Measurements from ENCODE around the gene OR51B2. TPM values are rescaled to one million over a fixed set of nuclear protein-coding genes. Genes with fewer than 3 reads are reported as not detected.
A peak's percentile ranks its signal among the peaks of the same experiment; 100 is the strongest.

OR51B2 gene
- total RNA-seq, 2 donors from 2014 or later = not detected

DNA sequence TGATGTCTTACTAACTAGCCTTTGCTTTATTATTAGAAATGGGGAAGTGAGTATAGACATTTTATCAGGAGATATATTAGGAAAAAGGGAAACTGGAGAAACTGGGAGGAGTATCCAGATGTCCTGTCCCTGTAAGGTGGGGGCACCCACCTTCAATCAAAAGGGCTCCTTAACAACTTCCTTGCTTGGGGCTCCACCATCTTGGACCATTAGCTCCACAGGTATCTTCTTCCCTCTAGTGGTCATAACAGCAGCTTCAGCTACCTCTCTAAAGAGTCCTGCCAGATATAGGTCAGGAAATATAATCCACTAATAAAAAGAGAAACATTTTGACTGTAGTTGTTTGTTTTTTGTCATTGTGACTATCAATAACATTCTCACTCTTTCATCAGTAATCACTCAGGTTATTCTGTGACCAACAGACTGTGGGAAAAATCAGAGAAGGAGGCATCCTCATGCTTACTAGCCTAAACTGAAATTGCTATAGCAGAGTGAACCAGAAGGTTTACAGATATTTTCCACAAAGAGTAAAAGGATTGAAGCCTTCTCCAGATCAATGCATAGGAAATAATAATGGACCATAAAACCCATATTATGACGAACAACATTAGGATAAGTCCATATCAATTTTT, 32.8 kb downstream of the OR51B2 start:
- Mint-ChIP-seq H3K9me3 (no peaks in the 10 kb centered on the region), H3K36me3 (no peaks in the 10 kb centered on the region), H3K27ac (no peak overlapping the region)
- no peak for DNase-seq (ENCODE audit: low spot score in 2 of 2)
- peak in 1 of 2 donors; percentile 64 for ATAC-seq

GRCh38 chr11:5290106-5290505, 34.0 kb downstream of the OR51B2 start:
- Mint-ChIP-seq H3K9me3 (no peaks in the 10 kb centered on the region), H3K27ac (no peak overlapping the region), H3K36me3 (no peaks in the 10 kb centered on the region)
- DNase-seq (ENCODE audit: low spot score in 2 of 2) (no peak), ATAC-seq (no peak)

DNA sequence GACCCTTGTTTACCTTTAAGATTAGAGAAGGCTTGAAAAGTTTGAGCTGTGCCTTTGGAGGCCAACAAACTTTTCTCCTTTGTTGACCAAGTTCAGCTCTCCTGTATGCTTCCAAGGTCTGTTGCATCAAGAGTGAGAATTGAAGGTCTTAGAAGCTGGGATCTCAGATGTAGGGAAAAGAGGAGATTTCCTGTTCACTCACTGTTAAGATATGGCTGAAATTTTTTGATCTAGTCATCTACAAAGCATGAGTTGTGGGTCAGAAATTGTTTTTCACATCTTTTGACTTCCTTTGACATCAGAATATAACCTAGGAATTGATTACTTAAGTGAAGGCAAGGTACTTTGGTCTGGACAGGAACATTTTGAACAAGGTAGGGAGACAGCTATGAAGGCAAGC, 34.4 kb downstream of the OR51B2 start:
- H3K27ac Mint-ChIP-seq = no peak overlapping the region
- no peak for ATAC-seq
- H3K36me3 Mint-ChIP-seq = no peaks in the 10 kb centered on the region
- H3K9me3 Mint-ChIP-seq = no peaks in the 10 kb centered on the region
- DNase-seq (ENCODE audit: low spot score in 2 of 2) = no peak

- Mint-ChIP-seq H3K9me3 (no peaks in the 10 kb centered on the region), H3K36me3 (no peaks in the 10 kb centered on the region), H3K27ac (no peak overlapping the region)
- no peak for ATAC-seq
- DNase-seq (ENCODE audit: low spot score in 2 of 2) = no peak
Observed at GRCh38 chr11:5288906-5289550, 35.1 kb downstream of the OR51B2 start.

DNA sequence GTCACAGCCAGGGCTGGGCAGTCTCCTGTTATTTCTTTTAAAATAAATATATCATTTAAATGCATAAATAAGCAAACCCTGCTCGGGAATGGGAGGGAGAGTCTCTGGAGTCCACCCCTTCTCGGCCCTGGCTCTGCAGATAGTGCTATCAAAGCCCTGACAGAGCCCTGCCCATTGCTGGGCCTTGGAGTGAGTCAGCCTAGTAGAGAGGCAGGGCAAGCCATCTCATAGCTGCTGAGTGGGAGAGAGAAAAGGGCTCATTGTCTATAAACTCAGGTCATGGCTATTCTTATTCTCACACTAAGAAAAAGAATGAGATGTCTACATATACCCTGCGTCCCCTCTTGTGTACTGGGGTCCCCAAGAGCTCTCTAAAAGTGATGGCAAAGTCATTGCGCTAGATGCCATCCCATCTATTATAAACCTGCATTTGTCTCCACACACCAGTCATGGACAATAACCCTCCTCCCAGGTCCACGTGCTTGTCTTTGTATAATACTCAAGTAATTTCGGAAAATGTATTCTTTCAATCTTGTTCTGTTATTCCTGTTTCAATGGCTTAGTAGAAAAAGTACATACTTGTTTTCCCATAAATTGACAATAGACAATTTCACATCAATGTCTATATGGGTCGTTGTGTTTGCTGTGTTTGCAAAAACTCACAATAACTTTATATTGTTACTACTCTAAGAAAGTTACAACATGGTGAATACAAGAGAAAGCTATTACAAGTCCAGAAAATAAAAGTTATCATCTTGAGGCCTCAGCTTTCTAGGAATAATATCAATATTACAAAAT, 35.8 kb downstream of the OR51B2 start:
- no peak for DNase-seq (ENCODE audit: low spot score in 2 of 2)
- Mint-ChIP-seq H3K9me3 (no peaks in the 10 kb centered on the region), H3K27ac (no peak overlapping the region), H3K36me3 (no peaks in the 10 kb centered on the region)
- no peak for ATAC-seq

DNA sequence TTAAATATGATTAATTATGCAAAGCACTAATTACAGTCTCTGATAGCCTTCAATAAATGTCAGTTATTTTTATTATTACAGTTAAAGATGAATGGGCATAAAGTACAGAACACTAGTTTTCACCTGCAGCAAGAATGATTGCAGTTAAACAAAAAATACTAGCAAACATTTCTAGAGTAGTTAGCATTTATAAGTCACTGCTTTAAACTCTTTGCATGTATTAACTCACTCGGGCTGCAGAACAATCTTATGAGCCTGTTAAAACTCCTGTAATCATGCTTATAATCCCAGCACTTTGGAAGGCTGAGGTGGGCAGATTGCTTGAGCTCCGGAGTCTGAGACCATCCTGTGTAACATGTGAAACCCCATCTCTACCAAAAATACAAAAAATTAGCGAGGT, 37.2 kb downstream of the OR51B2 start:
- Mint-ChIP-seq H3K36me3 (no peaks in the 10 kb centered on the region), H3K9me3 (no peaks in the 10 kb centered on the region), H3K27ac (no peak overlapping the region)
- DNase-seq (ENCODE audit: low spot score in 2 of 2) (no peak), ATAC-seq (no peak)

DNA sequence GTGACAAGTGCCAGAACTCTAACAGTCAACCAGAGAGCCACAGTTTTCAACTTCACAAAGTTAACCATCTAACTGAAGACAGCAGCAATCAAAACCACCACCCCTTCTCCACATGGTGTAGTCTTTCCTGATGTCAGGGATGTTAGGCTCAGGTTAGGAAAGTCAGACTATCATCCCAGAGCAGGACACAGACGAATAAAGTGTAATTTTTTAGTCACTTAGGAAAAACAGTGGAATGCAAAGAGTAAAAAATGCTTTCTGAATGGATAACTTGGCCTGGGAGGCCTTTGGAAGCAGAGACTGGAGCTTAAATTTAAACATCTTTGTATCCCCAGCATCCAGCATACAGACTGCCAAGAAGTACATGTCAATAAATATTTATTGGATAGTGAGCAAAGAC, 37.7 kb downstream of the OR51B2 start:
- H3K36me3 Mint-ChIP-seq = no peaks in the 10 kb centered on the region
- H3K27ac Mint-ChIP-seq = no peak overlapping the region
- no peak for ATAC-seq
- no peak for DNase-seq (ENCODE audit: low spot score in 2 of 2)
- H3K9me3 Mint-ChIP-seq = no peaks in the 10 kb centered on the region

- DNase-seq (ENCODE audit: low spot score in 2 of 2) = no peak
- no peak for ATAC-seq
- Mint-ChIP-seq H3K36me3 (no peaks in the 10 kb centered on the region), H3K27ac (no peak overlapping the region), H3K9me3 (no peaks in the 10 kb centered on the region)
Observed at GRCh38 chr11:5285703-5286340, 38.3 kb downstream of the OR51B2 start.

DNA sequence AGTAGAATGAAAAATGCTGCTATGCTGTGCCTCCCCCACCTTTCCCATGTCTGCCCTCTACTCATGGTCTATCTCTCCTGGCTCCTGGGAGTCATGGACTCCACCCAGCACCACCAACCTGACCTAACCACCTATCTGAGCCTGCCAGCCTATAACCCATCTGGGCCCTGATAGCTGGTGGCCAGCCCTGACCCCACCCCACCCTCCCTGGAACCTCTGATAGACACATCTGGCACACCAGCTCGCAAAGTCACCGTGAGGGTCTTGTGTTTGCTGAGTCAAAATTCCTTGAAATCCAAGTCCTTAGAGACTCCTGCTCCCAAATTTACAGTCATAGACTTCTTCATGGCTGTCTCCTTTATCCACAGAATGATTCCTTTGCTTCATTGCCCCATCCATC, 39.5 kb downstream of the OR51B2 start:
- DNase-seq (ENCODE audit: low spot score in 2 of 2) = no peak
- H3K9me3 Mint-ChIP-seq = no peaks in the 10 kb centered on the region
- ATAC-seq = no peak
- H3K27ac Mint-ChIP-seq = no peak overlapping the region
- H3K36me3 Mint-ChIP-seq = no peaks in the 10 kb centered on the region

DNA sequence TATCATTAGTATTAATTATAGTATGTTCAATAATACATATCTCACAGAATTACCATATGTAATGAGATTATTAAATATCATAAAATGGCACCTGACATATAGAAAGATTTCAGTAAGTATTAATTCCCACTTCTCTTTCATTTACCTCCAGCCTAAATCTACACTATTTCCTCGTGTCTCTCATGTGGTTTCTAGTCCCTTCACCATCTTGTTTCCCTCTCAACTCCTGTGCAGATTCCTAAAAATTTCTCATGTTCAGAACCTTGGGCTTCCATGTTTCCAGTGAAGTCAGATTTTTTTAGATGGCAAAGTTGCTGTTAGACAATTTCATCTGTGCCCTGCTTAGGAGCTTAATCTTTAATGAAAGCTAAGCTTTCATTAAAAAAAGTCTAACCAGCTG, 40.2 kb downstream of the OR51B2 start:
- Mint-ChIP-seq H3K9me3 (no peaks in the 10 kb centered on the region), H3K27ac (no peak overlapping the region), H3K36me3 (no peaks in the 10 kb centered on the region)
- DNase-seq (ENCODE audit: low spot score in 2 of 2) (no peak), ATAC-seq (no peak)

DNA sequence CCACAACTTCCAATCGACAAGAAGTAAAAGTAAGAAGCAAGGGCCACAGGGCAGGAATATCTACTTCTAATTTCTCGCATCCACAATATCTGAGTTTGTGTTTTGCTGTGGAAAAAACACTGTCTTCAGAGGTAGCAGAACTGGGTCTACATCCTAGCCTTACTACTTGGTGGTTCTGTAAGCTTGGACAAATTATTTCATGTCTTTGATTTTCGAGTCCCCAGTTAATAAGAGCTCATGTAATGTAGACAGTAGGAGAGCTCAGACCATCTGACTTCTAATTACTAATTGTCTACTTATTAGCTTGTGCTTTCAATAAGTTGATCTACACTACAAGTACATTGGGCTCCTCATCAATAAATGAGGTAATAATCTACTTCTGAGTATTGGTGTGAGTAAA, 41.0 kb downstream of the OR51B2 start:
- H3K36me3 Mint-ChIP-seq = no peaks in the 10 kb centered on the region
- DNase-seq (ENCODE audit: low spot score in 2 of 2) = no peak
- H3K27ac Mint-ChIP-seq = no peak overlapping the region
- H3K9me3 Mint-ChIP-seq = no peaks in the 10 kb centered on the region
- ATAC-seq = no peak

- H3K27ac Mint-ChIP-seq = no peak overlapping the region
- DNase-seq (ENCODE audit: low spot score in 2 of 2) = no peak
- no peak for ATAC-seq
- no peaks in the 10 kb centered on the region for H3K36me3 Mint-ChIP-seq
- no peaks in the 10 kb centered on the region for H3K9me3 Mint-ChIP-seq
Observed at GRCh38 chr11:5282628-5283027, 41.5 kb downstream of the OR51B2 start.

- no peak for ATAC-seq
- Mint-ChIP-seq H3K27ac (no peak overlapping the region), H3K36me3 (no peaks in the 10 kb centered on the region), H3K9me3 (no peaks in the 10 kb centered on the region)
- DNase-seq (ENCODE audit: low spot score in 2 of 2) = no peak
Observed at GRCh38 chr11:5281596-5281995, 42.5 kb downstream of the OR51B2 start.

DNA sequence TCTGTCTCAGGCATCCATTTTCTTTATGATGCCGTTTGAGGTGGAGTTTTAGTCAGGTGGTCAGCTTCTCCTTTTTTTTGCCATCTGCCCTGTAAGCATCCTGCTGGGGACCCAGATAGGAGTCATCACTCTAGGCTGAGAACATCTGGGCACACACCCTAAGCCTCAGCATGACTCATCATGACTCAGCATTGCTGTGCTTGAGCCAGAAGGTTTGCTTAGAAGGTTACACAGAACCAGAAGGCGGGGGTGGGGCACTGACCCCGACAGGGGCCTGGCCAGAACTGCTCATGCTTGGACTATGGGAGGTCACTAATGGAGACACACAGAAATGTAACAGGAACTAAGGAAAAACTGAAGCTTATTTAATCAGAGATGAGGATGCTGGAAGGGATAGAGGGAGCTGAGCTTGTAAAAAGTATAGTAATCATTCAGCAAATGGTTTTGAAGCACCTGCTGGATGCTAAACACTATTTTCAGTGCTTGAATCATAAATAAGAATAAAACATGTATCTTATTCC, 43.5 kb downstream of the OR51B2 start:
- DNase-seq (ENCODE audit: low spot score in 2 of 2) (no peak), ATAC-seq (peak; percentile 63 to 77)
- Mint-ChIP-seq H3K27ac (no peak overlapping the region), H3K9me3 (no peaks in the 10 kb centered on the region), H3K36me3 (no peaks in the 10 kb centered on the region)

DNA sequence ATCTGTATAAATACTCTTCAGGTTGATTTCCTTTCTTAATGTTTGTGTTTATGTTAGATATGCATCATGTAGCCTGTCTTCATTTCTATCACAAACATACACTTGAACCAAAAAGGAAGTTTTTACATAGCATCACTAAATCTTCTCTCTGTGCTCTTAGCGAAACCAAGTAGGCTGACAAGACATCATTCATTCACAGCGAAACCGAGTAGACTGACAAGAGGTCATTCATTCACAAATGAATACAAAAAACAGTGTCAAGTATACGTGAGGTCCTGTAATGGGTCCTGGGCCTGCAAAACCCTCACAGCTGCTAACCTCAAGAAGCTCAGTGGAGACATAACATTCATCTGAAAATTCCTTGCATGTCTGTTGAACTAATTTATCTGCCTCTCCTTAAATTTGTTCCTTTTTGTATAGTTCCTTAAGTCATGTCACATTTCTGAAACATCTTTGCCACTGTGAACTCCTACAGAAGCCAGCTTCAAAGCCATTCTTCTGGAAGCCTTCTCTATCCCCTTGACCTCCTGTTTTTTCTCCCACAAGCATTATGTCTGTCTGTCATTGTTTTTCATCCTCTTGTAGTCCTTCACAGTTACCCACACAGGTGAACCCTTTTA, 44.5 kb downstream of the OR51B2 start:
- Mint-ChIP-seq H3K36me3 (no peaks in the 10 kb centered on the region), H3K9me3 (no peaks in the 10 kb centered on the region), H3K27ac (no peak overlapping the region)
- ATAC-seq (no peak), DNase-seq (ENCODE audit: low spot score in 2 of 2) (no peak)

GRCh38 chr11:5277807-5278382, 46.2 kb downstream of the OR51B2 start:
- ATAC-seq = no peak
- Mint-ChIP-seq H3K36me3 (no peaks in the 10 kb centered on the region), H3K27ac (no peak overlapping the region), H3K9me3 (no peaks in the 10 kb centered on the region)
- no peak for DNase-seq (ENCODE audit: low spot score in 2 of 2)
